ENCODE data around the gene MGST3. TPM values are rescaled to one million over a fixed set of nuclear protein-coding genes. Genes with fewer than 3 reads are reported as not detected.

Gene MGST3
- total and polyA plus RNA-seq, 2 of the 13 experiments (the other 11 are each of a cell fraction or from before 2014, with no cell fraction given): 59.7 to 61.2 TPM

DNA sequence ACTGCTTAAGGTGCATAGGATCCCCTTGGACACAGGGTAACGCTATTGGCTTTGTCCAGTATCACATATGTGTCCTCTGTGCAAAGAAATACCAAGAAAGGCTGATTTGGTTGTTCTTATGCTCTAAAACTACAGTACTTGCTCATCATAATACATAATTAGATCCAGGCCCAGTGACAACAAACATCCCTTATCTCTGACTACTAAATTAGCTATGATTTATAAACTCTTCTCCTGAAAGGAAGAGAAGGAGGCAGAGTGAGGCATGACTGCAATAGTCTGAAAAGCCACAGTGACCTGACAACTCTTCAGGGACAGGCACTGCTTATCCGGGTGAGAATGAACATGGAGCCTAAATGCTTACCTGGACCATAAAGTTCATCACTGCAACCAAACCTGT lies 30.7 kb downstream of the MGST3 start (continued):
- TF ChIP-seq, protein P1, sequence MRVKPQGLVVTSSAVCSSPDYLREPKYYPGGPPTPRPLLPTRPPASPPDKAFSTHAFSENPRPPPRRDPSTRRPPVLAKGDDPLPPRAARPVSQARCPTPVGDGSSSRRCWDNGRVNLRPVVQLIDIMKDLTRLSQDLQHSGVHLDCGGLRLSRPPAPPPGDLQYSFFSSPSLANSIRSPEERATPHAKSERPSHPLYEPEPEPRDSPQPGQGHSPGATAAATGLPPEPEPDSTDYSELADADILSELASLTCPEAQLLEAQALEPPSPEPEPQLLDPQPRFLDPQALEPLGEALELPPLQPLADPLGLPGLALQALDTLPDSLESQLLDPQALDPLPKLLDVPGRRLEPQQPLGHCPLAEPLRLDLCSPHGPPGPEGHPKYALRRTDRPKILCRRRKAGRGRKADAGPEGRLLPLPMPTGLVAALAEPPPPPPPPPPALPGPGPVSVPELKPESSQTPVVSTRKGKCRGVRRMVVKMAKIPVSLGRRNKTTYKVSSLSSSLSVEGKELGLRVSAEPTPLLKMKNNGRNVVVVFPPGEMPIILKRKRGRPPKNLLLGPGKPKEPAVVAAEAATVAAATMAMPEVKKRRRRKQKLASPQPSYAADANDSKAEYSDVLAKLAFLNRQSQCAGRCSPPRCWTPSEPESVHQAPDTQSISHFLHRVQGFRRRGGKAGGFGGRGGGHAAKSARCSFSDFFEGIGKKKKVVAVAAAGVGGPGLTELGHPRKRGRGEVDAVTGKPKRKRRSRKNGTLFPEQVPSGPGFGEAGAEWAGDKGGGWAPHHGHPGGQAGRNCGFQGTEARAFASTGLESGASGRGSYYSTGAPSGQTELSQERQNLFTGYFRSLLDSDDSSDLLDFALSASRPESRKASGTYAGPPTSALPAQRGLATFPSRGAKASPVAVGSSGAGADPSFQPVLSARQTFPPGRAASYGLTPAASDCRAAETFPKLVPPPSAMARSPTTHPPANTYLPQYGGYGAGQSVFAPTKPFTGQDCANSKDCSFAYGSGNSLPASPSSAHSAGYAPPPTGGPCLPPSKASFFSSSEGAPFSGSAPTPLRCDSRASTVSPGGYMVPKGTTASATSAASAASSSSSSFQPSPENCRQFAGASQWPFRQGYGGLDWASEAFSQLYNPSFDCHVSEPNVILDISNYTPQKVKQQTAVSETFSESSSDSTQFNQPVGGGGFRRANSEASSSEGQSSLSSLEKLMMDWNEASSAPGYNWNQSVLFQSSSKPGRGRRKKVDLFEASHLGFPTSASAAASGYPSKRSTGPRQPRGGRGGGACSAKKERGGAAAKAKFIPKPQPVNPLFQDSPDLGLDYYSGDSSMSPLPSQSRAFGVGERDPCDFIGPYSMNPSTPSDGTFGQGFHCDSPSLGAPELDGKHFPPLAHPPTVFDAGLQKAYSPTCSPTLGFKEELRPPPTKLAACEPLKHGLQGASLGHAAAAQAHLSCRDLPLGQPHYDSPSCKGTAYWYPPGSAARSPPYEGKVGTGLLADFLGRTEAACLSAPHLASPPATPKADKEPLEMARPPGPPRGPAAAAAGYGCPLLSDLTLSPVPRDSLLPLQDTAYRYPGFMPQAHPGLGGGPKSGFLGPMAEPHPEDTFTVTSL (CRISPR knock-in tag; IDR thresholded peaks at IDR 0.05; ENCODE audit: borderline replicate concordance): no peak
- TF ChIP-seq, protein P2, sequence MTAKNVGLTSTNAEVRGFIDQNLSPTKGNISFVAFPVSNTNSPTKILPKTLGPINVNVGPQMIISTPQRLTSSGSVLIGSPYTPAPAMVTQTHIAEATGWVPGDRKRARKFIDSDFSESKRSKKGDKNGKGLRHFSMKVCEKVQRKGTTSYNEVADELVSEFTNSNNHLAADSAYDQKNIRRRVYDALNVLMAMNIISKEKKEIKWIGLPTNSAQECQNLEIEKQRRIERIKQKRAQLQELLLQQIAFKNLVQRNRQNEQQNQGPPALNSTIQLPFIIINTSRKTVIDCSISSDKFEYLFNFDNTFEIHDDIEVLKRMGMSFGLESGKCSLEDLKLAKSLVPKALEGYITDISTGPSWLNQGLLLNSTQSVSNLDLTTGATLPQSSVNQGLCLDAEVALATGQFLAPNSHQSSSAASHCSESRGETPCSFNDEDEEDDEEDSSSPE (CRISPR knock-in tag; IDR thresholded peaks at IDR 0.05): no peak
- TF ChIP-seq RELA (CRISPR knock-in tag; IDR thresholded peaks at IDR 0.05): no peak
- no peak for TF ChIP-seq ZNF720 (CRISPR knock-in tag; IDR thresholded peaks at IDR 0.05)
- TF ChIP-seq, protein P3, sequence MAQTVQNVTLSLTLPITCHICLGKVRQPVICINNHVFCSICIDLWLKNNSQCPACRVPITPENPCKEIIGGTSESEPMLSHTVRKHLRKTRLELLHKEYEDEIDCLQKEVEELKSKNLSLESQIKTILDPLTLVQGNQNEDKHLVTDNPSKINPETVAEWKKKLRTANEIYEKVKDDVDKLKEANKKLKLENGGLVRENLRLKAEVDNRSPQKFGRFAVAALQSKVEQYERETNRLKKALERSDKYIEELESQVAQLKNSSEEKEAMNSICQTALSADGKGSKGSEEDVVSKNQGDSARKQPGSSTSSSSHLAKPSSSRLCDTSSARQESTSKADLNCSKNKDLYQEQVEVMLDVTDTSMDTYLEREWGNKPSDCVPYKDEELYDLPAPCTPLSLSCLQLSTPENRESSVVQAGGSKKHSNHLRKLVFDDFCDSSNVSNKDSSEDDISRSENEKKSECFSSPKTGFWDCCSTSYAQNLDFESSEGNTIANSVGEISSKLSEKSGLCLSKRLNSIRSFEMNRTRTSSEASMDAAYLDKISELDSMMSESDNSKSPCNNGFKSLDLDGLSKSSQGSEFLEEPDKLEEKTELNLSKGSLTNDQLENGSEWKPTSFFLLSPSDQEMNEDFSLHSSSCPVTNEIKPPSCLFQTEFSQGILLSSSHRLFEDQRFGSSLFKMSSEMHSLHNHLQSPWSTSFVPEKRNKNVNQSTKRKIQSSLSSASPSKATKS (CRISPR knock-in tag; IDR thresholded peaks at IDR 0.05): no peak
- TF ChIP-seq ZNF75D (CRISPR knock-in tag; IDR thresholded peaks at IDR 0.05; ENCODE audit: borderline replicate concordance): no peak
- TF ChIP-seq, protein P4, sequence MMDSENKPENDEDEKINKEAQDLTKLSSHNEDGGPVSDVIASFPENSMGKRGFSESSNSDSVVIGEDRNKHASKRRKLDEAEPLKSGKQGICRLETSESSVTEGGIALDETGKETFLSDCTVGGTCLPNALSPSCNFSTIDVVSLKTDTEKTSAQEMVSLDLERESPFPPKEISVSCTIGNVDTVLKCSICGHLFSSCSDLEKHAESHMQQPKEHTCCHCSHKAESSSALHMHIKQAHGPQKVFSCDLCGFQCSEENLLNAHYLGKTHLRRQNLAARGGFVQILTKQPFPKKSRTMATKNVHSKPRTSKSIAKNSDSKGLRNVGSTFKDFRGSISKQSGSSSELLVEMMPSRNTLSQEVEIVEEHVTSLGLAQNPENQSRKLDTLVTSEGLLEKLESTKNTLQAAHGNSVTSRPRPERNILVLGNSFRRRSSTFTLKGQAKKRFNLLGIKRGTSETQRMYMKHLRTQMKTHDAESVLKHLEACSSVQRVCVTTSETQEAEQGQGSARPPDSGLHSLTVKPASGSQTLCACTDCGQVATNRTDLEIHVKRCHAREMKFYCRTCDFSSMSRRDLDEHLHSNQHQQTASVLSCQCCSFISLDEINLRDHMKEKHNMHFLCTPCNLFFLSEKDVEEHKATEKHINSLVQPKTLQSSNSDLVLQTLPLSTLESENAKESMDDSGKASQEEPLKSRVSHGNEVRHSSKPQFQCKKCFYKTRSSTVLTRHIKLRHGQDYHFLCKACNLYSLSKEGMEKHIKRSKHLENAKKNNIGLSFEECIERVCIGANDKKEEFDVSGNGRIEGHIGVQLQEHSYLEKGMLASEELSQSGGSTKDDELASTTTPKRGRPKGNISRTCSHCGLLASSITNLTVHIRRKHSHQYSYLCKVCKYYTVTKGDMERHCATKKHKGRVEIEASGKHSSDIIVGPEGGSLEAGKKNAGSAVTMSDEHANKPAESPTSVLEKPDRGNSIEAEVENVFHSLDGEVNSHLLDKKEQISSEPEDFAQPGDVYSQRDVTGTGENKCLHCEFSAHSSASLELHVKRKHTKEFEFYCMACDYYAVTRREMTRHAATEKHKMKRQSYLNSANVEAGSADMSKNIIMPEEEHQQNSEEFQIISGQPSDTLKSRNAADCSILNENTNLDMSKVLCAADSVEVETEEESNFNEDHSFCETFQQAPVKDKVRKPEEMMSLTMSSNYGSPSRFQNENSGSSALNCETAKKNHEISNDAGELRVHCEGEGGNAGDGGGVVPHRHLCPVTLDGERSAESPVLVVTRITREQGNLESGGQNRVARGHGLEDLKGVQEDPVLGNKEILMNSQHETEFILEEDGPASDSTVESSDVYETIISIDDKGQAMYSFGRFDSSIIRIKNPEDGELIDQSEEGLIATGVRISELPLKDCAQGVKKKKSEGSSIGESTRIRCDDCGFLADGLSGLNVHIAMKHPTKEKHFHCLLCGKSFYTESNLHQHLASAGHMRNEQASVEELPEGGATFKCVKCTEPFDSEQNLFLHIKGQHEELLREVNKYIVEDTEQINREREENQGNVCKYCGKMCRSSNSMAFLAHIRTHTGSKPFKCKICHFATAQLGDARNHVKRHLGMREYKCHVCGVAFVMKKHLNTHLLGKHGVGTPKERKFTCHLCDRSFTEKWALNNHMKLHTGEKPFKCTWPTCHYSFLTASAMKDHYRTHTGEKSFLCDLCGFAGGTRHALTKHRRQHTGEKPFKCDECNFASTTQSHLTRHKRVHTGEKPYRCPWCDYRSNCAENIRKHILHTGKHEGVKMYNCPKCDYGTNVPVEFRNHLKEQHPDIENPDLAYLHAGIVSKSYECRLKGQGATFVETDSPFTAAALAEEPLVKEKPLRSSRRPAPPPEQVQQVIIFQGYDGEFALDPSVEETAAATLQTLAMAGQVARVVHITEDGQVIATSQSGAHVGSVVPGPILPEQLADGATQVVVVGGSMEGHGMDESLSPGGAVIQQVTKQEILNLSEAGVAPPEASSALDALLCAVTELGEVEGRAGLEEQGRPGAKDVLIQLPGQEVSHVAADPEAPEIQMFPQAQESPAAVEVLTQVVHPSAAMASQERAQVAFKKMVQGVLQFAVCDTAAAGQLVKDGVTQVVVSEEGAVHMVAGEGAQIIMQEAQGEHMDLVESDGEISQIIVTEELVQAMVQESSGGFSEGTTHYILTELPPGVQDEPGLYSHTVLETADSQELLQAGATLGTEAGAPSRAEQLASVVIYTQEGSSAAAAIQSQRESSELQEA (CRISPR knock-in tag; IDR thresholded peaks at IDR 0.05; ENCODE audit: not compliant biosample characterization): no peak
